ENCODE results near the gene DPT.

DNA sequence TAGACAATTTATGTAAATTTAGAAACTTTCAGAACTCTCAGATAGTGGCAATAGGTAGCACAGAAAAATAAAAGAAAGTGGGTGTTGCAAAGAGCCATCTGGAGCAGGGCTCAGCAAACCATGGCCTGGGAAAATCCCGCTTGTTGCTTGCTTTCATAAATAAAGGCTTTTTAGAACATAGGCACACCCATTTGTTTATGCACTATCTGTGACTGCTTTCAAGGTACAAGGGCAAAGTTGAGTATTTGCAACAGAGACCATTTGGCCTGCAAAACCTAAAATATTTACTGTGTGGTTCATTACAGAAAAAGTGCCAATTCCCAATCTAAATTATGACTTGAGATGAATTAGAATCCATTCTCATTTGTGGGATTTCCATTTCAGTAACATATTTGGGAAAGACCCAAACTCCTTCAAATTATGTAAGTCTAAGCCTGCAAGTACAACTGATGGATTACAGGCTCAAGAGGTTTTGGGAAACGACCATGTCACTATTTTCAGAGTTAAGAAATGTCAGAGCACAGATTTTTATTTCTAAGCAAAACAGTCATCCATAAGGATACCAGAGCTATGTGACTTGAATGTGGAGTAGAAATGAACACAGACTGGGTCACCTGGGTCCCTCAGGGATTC lies 43.5 kb upstream of the DPT start:
- no peak for TF ChIP-seq CTCF (IDR thresholded peaks at IDR 0.05)
- no peak for TF ChIP-seq POLR2A (IDR thresholded peaks at IDR 0.05)

Data from testis (tissue), 2 donors.